ENCODE results near the gene ZNF836.
A peak's percentile ranks its signal among the peaks of the same experiment; 100 is the strongest.

The ZNF836 gene

DNA sequence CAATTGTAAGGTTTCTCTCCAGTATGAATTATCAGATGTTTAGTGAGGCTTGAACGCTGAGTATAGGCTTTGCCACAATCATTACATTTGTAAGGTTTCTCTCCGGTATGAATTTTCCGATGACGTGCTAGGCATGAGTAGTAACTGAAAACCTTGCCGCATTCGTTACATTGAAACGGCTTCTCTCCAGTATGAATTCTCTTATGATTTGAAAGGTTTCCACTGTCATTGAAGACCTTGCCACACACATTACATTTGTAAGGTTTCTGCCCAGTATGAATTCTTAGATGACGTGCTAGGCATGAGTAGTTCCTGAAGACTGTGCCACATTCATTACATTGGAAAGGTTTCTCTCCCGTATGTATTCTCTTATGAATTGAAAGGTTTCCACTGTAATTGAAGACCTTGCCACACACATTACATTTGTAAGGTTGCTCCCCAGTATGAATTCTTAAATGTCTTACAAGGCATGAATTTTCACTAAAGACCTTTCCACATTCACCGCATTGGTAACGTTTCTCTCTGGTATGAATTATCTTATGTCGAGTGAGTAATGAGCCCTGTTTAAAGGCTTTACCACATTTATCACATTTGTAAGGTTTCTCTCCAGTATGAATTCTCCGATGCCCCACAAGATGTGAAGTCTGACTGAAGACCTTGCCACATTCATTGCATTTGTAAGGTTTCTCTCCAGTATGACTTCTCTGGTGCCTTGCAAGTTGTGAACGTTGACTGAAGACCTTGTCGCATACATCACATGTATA lies 15.6 kb downstream of the ZNF836 start:
- H3K79me1 ChIP-seq (ENCODE audit: low read length): no peaks in the 10 kb centered on the region
- no peak overlapping the region for H3K27ac ChIP-seq (ENCODE audit: low read depth, low read length)
- H3K27me3 ChIP-seq (ENCODE audit: insufficient read depth, low read length, poor library complexity): no peaks in the 10 kb centered on the region
- peaks cover 1% of the 10 kb centered on the region for H3K36me3 ChIP-seq (ENCODE audit: control insufficient read depth, insufficient read depth, low read length)
- no peak overlapping the region for H3K18ac ChIP-seq (ENCODE audit: low read length)
- no peak overlapping the region for H2BK15ac ChIP-seq (replicated peaks; ENCODE audit: low read depth)
- H3K4me1 ChIP-seq (ENCODE audit: control insufficient read depth, low read depth, low read length): no peaks in the 10 kb centered on the region
- no peak overlapping the region for H4K8ac ChIP-seq (ENCODE audit: low read depth, low read length)
- no peaks in the 10 kb centered on the region for H3K79me2 ChIP-seq (ENCODE audit: control insufficient read depth, insufficient read depth, low read length)
- no peak overlapping the region for H3K4me2 ChIP-seq (ENCODE audit: low read length)
- WGBS (ENCODE audit: extremely low coverage, insufficient coverage, low lambda C conversion rate): no CpG with 5 or more reads among the region's 15 CpGs
- no peak overlapping the region for H3K4ac ChIP-seq (ENCODE audit: low read depth, low read length)
- H2BK5ac ChIP-seq (ENCODE audit: low read length): no peak overlapping the region
- no peak overlapping the region for H2AK5ac ChIP-seq (ENCODE audit: low read length)
- no peak overlapping the region for H2BK120ac ChIP-seq (ENCODE audit: low read depth, low read length)
- no peak overlapping the region for H3K9ac ChIP-seq (ENCODE audit: low read length)
- H3K4me3 ChIP-seq (ENCODE audit: low read length): no peak overlapping the region
- H4K5ac ChIP-seq (ENCODE audit: low read length): no peak overlapping the region
- no peak overlapping the region for H3K56ac ChIP-seq (ENCODE audit: low read length)
- DNase-seq: no peak
- H3K23ac ChIP-seq (ENCODE audit: low read length): no peak overlapping the region

DNA sequence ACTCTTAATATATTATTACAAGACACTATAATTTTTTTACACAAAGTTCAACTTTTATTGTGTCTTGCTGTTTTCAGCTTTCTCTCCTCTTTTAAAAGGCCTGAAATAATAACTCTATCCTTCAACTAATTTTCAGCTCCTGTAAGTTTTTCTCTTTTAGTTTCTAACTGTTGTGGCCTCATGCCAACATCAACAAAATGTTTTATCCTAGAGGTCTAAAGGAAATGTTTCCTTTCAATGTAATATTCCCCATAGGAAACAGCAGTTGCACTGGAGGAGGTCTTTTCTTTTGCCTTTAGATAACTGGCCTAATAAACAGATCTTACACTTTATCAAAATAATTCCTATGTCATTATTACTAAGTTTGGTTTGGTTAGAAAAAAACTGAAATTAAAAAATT lies 23.2 kb downstream of the ZNF836 start:
- Histone ChIP-seq H3K4me1 (ENCODE audit: control insufficient read depth, low read depth, low read length) (no peaks in the 10 kb centered on the region), H3K27me3 (ENCODE audit: insufficient read depth, low read length, poor library complexity) (no peaks in the 10 kb centered on the region), H3K79me2 (ENCODE audit: control insufficient read depth, insufficient read depth, low read length) (no peaks in the 10 kb centered on the region), H3K79me1 (ENCODE audit: low read length) (no peaks in the 10 kb centered on the region), H2BK120ac (ENCODE audit: low read depth, low read length) (no peak overlapping the region), H3K4me2 (ENCODE audit: low read length) (no peak overlapping the region), H3K9ac (ENCODE audit: low read length) (no peak overlapping the region), H3K36me3 (ENCODE audit: control insufficient read depth, insufficient read depth, low read length) (no peaks in the 10 kb centered on the region), H4K5ac (ENCODE audit: low read length) (no peak overlapping the region), H2AK5ac (ENCODE audit: low read length) (no peak overlapping the region), H3K18ac (ENCODE audit: low read length) (no peak overlapping the region), H2BK15ac (replicated peaks; ENCODE audit: low read depth) (no peak overlapping the region), H3K23ac (ENCODE audit: low read length) (no peak overlapping the region), H3K27ac (ENCODE audit: low read depth, low read length) (no peak overlapping the region), H2BK5ac (ENCODE audit: low read length) (no peak overlapping the region), H3K4me3 (ENCODE audit: low read length) (no peak overlapping the region), H4K8ac (ENCODE audit: low read depth, low read length) (no peak overlapping the region), H3K4ac (ENCODE audit: low read depth, low read length) (no peak overlapping the region), H3K56ac (ENCODE audit: low read length) (no peak overlapping the region)
- DNase-seq: no peak

DNA sequence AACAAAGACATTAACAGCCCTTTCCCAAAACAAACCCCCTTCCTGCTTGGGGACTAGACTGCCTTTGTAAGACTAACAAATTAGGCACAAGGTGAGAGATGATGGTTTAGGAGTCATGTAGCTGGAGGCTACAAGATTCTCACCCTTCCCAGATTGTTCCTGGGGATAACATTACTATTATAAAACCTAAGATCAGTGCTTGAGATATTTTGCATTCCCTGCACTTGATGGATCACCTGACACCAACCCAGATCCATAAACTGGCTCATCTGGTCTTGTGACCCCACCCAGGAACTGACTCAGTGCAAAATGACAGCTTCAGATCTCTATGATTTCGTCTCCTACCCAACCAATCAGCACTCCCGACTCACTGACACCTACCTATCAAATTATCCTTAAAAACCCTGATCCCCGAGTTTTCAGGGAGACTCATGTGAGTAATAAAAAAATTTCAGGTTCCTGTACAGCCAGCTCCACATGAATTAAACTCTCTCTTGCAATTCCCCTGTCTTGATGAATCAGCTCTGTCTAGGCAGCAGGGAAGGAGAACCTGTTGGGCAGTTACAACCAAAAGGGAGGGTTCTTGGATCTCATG lies 29.3 kb downstream of the ZNF836 start:
- Histone ChIP-seq H2BK15ac (replicated peaks; ENCODE audit: low read depth) (no peak overlapping the region), H3K56ac (ENCODE audit: low read length) (no peak overlapping the region), H2BK5ac (ENCODE audit: low read length) (no peak overlapping the region), H3K18ac (ENCODE audit: low read length) (no peak overlapping the region), H2BK120ac (ENCODE audit: low read depth, low read length) (no peak overlapping the region), H3K9ac (ENCODE audit: low read length) (no peak overlapping the region), H3K79me1 (ENCODE audit: low read length) (peaks cover 2% of the 10 kb centered on the region), H3K36me3 (ENCODE audit: control insufficient read depth, insufficient read depth, low read length) (no peaks in the 10 kb centered on the region), H3K23ac (ENCODE audit: low read length) (no peak overlapping the region), H3K4me2 (ENCODE audit: low read length) (no peak overlapping the region), H3K27me3 (ENCODE audit: insufficient read depth, low read length, poor library complexity) (no peaks in the 10 kb centered on the region), H4K8ac (ENCODE audit: low read depth, low read length) (no peak overlapping the region), H3K4me3 (ENCODE audit: low read length) (no peak overlapping the region), H3K4ac (ENCODE audit: low read depth, low read length) (no peak overlapping the region), H4K5ac (ENCODE audit: low read length) (no peak overlapping the region), H3K4me1 (ENCODE audit: control insufficient read depth, low read depth, low read length) (peaks cover 2% of the 10 kb centered on the region), H3K27ac (ENCODE audit: low read depth, low read length) (no peak overlapping the region), H3K79me2 (ENCODE audit: control insufficient read depth, insufficient read depth, low read length) (peaks cover 6% of the 10 kb centered on the region), H2AK5ac (ENCODE audit: low read length) (no peak overlapping the region)
- WGBS (ENCODE audit: extremely low coverage, insufficient coverage, low lambda C conversion rate): no CpG with 5 or more reads among the region's 3 CpGs
- DNase-seq: no peak

DNA sequence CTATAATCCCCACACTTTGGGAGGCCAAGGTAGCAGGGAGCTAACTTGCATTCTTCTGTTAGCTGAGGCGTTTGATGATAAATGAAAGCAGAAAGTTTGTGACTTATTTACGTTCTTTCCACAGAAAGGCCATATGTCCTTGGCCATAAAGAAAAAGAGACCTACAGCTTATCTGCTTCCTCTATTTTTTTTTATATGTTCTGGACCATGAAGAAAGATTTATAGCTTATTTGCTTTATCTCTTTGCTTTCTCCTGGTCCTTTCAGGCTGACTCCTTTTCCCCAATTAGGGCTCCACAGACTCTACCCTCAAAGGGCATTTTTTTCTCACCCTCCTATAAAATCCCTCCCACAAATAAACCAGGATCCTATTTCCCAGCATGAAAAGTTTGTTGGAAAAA lies 30.2 kb downstream of the ZNF836 start:
- Histone ChIP-seq H4K5ac (ENCODE audit: low read length) (no peak overlapping the region), H2BK120ac (ENCODE audit: low read depth, low read length) (no peak overlapping the region), H3K18ac (ENCODE audit: low read length) (no peak overlapping the region), H3K36me3 (ENCODE audit: control insufficient read depth, insufficient read depth, low read length) (no peaks in the 10 kb centered on the region), H3K56ac (ENCODE audit: low read length) (no peak overlapping the region), H3K4me3 (ENCODE audit: low read length) (no peak overlapping the region), H3K9ac (ENCODE audit: low read length) (no peak overlapping the region), H4K8ac (ENCODE audit: low read depth, low read length) (no peak overlapping the region), H3K27ac (ENCODE audit: low read depth, low read length) (no peak overlapping the region), H3K27me3 (ENCODE audit: insufficient read depth, low read length, poor library complexity) (no peaks in the 10 kb centered on the region), H2BK5ac (ENCODE audit: low read length) (no peak overlapping the region), H3K23ac (ENCODE audit: low read length) (no peak overlapping the region), H3K4me2 (ENCODE audit: low read length) (no peak overlapping the region), H3K79me2 (ENCODE audit: control insufficient read depth, insufficient read depth, low read length) (peaks cover 12% of the 10 kb centered on the region), H3K4ac (ENCODE audit: low read depth, low read length) (no peak overlapping the region), H3K4me1 (ENCODE audit: control insufficient read depth, low read depth, low read length) (peaks cover 2% of the 10 kb centered on the region), H2BK15ac (replicated peaks; ENCODE audit: low read depth) (no peak overlapping the region), H2AK5ac (ENCODE audit: low read length) (no peak overlapping the region), H3K79me1 (ENCODE audit: low read length) (peaks cover 6% of the 10 kb centered on the region)
- no CpG with 5 or more reads among the region's 2 CpGs for WGBS (ENCODE audit: extremely low coverage, insufficient coverage, low lambda C conversion rate)
- DNase-seq: no peak

DNA sequence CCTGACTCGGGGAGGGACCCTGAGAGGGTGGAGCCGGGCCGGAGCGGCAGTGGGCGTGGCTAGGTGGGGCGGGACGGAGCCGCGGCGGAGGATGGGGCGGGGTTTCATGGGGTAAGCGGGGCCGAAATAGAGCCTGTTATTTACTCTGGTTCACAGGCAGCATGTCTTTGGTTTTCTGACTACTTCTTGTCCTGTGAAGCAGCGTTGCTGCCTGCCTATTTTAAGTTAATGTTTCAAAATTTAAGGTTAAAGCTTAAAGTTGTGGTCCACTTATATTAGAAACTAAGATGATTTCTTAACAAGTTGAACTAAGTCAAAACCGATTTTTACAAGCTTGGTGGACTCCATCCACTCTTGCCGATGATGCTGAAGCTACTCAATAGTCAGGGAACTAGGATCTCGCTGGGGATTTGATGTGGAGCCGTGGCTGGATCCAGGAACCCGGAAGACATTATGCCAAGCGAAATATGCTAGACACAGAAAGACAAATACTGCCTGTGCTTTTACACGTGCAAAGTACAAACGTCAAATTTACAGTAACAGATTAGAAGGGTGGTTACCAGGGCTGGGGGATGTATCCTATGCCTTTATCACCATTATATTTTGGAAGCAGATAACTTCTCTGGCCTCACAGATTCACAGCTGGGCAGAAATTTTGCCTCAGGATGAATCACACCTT lies 31.2 kb downstream of the ZNF836 start:
- H3K23ac ChIP-seq (ENCODE audit: low read length): no peak overlapping the region
- H2BK5ac ChIP-seq (ENCODE audit: low read length): no peak overlapping the region
- H3K4ac ChIP-seq (ENCODE audit: low read depth, low read length): no peak overlapping the region
- H3K4me2 ChIP-seq (ENCODE audit: low read length): no peak overlapping the region
- H4K5ac ChIP-seq (ENCODE audit: low read length): no peak overlapping the region
- H4K8ac ChIP-seq (ENCODE audit: low read depth, low read length): no peak overlapping the region
- no CpG with 5 or more reads among the region's 22 CpGs for WGBS (ENCODE audit: extremely low coverage, insufficient coverage, low lambda C conversion rate)
- no peak overlapping the region for H3K27ac ChIP-seq (ENCODE audit: low read depth, low read length)
- peaks cover 7% of the 10 kb centered on the region for H3K79me1 ChIP-seq (ENCODE audit: low read length)
- DNase-seq: no peak
- no peaks in the 10 kb centered on the region for H3K27me3 ChIP-seq (ENCODE audit: insufficient read depth, low read length, poor library complexity)
- no peak overlapping the region for H3K4me3 ChIP-seq (ENCODE audit: low read length)
- H3K18ac ChIP-seq (ENCODE audit: low read length): no peak overlapping the region
- H2BK120ac ChIP-seq (ENCODE audit: low read depth, low read length): no peak overlapping the region
- H2AK5ac ChIP-seq (ENCODE audit: low read length): no peak overlapping the region
- peaks cover 18% of the 10 kb centered on the region for H3K79me2 ChIP-seq (ENCODE audit: control insufficient read depth, insufficient read depth, low read length)
- H2BK15ac ChIP-seq (replicated peaks; ENCODE audit: low read depth): no peak overlapping the region
- no peaks in the 10 kb centered on the region for H3K36me3 ChIP-seq (ENCODE audit: control insufficient read depth, insufficient read depth, low read length)
- peaks cover 2% of the 10 kb centered on the region for H3K4me1 ChIP-seq (ENCODE audit: control insufficient read depth, low read depth, low read length)
- peak overlapping the region; percentile 25 for H3K56ac ChIP-seq (ENCODE audit: low read length)
- no peak overlapping the region for H3K9ac ChIP-seq (ENCODE audit: low read length)

Measured in mesendoderm (in vitro differentiated cells).